A673 (cell line): Measurements from ENCODE around the gene DSTYK.

Experiments used
- CTCF ChIP-seq: fragments of 300-800, 200-600 bp; sonication (generic); conservative IDR thresholded peaks from 2 replicates; pipeline ENCODE4 v1.5.1; 2017; ENCODE audit warnings: low read depth, mild to moderate bottlenecking, antibody characterized with exemption, low read length, moderate library complexity, mixed read lengths
- EZH2 ChIP-seq: fragments of 200-600 bp; sonication (generic); IDR thresholded peaks from 2 replicates; pipeline ENCODE4 v1.6.1; 2017; ENCODE audit warnings: borderline replicate concordance, low read depth, mild to moderate bottlenecking, mixed read lengths, antibody characterized with exemption, low read length; ENCODE audit not compliant: poor library complexity, severe bottlenecking

DNA sequence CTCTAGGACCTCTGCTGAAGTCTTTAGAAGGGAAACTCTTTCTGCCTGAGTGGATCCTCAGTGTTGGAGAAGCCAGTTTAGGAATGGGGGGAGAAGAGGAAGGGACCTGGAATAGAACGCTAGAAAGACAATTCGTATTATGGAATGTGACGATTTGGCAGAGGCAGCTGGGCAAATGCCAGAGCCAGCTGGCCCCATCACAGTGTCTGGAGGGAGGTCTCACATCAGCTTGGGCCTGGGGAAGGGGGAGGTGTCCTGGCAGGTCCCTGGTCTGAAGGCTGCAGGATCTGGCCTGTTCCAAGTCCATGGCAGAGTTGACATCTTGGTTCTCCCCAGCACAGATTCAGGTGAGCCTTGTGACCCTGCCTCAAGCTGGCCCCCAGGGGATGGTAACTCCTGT lies 27.6 kb upstream of the DSTYK start:
- no peak for TF ChIP-seq EZH2
- TF ChIP-seq CTCF: no peak
